Measurements from ENCODE around the gene DSCAML1.
"Not testable (repeated sequence)": the region's sequence is repeated elsewhere in the genome, so short reads cannot be mapped to it uniquely, and the experiment has no call there.

DSCAML1 gene

DNA sequence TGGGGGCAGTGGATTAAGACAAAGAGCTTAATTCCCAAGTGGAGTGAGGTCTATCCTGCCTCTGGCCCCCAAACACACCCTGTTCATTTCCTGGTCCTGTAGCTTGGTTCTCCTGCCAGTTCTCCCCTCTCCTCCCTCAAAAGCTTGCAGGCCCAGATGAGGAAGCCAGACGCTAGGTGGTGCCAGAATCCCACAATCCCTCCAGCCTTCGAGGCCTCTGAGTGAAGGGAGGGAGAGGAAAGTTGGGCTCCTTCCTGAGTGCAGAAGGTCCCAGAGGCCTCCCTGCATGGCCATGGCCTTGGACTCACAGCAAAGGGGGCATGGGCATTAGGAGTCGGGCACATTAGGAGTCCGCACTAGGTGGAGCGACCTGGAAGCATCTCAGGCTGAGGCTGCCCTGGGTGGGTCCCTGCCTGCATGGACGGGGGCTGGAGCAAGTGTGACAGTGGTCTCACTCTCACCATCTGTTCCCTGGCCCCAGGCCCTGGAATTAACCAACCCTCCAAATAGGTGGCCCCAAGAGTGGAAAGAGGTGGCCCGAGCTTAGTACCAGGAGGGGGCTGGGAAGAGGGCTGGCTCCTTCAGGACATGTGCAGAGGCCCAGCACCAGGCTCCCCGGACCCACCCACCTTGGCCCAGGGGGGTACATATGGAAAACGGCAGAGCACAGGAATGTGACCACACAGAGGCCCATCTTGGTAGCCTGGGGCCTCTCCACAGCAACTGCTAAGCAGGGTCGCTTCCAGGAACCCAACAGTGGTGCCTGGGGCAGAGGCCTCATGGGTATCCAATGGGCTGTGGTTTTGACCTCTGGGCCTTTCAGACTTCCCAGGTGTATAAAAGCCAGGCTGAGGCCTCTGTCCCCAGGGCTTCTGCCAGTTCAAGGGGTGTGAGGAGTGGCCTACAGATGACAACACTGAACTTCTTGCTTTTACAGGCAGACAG, 22.4 kb upstream of the DSCAML1 start:
- DNase-seq: peak; percentile 31 to 47

DNA sequence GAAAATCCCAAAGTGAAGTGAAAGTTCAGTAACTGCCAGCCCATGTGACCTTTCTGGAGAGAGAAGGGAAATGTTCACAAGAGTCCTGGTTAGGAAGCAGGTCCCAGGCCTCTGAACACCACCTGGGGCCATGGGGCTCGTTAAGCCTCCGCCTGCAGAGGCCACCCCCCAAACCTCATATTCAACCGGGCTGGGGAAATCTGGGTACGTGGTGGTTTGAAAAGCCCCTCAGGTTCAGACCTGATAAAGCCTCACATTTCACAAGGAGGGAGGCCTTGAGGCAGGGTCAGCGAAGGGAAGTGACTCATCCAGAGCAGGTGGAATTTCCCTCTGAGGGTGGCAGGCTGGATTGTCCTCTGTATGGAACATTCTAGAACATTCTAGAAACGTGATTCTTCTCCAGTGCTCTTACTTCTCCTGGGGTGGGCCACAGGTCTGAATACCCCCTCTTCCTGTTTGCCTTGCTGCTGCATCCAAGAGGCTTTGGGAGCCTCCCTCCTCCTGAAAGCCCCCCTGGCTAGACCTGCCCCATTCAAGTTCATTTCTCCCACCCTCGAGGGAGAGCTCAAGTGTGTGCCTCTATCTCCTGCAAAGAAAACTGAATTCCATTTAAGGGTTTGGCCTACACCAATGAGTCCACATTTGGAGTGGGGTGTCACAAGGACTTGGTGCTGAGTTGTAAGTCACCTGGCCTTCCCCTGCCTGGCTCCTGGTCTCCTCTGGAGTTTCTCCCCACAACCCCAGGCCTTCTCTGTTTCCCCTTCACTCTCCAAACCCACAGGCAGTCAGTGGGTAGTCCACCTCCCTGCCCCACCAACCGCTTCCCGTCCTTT, 21.2 kb upstream of the DSCAML1 start:
- DNase-seq: peak in 1 of 2 donors; percentile 80

DNA sequence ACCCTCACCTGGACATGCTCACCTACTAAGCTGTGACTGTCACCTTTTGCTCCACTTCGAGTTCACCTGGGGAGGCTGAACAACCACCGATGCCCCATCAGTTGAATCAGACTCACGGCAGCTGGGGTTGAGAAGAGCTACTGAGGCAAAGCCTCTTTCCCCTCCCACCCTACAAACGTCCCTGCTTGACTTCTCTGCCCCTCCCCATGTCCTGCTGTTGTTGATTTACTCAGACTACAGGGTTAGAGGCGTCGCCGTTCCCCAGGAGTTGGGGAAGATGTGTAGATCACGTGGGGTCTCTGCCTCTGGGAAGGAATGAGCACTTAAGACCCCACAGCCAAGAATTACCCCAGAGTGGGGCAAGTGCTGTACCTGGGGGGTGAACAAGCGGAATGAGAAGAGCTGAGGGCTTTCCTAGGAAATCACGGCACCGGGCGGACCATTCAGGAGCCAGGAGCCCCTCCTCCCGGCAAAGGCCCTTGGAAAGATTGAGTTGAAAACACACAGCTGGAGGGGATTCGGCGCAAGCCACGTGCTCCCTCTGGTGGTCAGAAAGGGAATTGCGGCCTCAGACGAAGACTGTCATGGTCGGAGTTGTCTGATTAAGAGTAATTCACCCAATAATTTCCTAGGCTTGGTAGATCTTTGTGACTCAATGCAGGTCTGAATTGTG, 20.5 kb upstream of the DSCAML1 start:
- DNase-seq: peak; percentile 52 to 80

DNA sequence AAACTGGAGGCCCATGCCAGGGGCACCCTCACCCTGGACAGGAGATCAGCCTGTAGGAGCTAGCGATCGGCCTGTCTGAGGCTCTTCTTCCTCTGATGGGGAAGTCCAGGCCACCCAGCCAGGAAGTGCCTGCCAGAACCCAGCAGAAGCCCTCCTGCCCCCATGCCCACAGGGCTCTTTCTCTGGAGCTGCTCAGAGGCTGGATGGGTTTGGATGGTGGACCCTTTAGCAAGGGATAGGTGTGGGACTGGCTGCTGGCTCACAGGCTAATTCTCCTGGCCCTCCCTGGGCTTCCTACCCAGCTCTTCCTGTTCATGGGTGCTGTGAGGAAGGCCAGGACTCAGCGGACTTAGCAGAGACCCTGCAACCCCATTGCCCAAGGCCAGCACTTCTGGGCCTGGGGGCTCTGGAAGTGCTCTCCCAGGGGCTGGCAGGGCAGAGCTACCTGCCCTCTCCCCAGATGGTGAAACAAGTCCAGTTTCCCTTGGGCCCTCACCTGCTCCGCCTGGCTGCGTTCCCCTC, 19.9 kb upstream of the DSCAML1 start:
- DNase-seq: peak in 1 of 2 donors; percentile 15

DNA sequence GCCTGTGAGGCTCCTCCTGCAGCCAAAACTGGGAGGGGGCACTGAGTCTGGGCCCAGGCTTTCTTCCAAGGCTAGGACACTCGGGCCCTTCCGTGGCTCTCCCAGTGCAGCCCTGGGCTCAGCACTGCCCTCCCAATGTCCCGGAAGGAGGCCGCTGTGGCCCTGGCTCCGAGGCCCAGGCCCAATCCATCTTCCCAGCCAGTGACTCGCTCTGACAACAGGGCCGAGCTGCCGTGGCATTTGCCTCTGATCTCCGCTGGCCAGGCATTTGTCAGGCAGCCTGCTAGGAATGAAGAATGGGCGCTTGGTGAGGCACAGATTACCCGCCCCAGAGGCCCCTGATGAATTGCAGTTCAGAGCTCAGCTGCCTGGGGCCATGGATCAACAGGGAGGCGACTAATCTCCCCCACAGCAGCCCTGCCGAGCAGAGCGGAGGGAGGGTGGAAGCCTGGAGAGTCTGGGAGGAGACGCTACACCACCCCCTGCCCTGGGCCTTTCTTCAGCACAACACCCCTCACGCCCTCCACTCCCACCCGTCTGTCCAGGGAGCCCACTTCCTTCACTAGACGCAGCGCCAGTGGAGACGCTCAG, 19.2 kb upstream of the DSCAML1 start:
- DNase-seq: no peak

DNA sequence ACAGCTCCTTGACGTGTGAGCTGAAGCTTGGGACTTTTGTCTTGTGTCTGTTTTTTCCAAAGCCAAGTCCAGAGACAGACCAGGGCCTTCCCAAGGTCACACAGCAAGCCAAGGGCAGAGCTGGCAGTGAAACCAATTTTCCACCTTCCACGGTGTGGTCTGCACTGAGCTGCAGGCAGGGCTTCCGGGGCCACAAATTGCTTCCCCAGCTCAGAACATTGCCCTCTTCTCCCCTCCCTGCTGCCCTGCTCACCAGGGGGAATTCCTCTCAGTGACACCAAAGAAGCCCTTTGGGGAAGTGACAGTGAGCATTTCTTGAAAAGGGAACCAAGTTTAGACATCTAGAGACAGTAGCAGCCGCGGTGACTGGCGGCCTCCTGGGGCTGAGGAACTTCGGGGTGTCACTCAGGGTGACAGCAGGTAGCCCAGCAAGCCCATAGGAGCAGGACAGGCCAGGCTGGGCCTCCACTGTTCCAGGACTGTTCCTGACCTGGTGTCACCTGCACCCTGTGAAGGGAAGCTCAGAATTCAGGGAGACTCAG, 18.3 kb upstream of the DSCAML1 start:
- peak; percentile 47 to 95 for DNase-seq

DNA sequence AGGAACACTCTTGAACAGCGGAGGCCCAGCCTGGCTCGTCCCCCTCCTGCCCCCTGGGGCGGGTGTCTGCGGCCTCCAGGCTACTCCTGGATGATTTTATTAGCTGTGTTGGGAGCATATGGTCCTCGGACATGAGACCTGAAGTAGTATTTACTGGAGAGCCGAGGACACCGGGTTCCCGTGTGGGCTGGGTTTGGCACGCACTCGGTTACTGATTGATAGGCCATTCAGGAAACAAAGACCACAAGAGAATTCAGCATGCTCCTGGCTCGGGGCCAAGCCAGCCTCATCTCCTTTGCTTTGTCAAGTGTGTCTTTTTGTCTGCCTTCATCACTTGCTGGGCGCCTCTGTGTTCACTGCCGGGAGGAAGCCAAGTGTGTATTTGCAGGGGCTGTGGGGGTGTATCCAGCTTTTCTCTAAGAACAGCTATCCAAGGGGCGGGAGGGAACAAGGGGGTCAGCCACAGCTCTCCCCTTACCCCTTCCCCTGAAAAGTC, 17.8 kb upstream of the DSCAML1 start:
- DNase-seq: peak in 1 of 2 donors; percentile 79

DNA sequence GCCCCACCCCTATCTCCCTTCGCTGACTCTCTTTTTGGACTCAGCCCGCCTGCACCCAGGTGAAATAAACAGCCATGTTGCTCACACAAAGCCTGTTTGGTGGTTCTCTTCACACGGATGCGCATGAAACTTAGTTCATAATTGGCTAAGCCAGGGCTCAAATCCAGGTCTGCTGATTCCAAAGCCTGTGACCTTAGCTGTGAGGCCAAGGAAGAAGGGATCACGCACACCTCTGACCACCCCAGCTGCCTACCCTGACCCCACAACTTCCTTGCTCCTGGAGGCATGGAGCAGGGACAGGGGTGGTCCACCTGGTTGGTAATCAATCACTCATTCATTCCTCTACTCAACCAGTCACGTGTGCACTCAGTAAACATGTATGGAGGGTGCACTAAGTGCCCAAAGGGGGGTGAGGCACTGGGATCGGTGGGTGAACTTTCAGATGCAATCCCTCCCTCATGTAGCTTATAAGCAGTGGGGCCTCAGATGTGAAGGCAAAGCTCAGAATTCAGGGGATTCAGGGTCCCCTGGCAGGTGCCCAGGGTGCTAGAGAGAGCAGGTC, 17.3 kb upstream of the DSCAML1 start:
- DNase-seq: no peak

DNA sequence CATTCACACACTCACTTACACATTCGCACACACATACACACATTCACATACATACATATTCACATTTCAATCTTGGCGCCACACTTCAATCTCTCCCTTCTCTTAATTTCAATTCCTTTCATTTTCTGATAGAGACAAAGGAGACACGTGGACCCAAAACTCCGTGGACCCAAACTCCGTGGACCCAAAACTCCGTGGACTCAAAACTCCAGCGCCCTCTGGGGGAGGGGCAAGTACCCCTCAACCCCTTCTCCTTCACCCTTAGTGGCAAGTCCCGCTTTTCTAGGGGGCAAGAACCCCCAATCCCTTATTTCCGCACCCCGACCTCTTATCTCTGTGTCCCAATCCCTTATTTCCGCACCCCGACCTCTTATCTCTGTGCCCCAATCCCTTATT, 13.0 kb upstream of the DSCAML1 start:
- DNase-seq: not testable (repeated sequence)

DNA sequence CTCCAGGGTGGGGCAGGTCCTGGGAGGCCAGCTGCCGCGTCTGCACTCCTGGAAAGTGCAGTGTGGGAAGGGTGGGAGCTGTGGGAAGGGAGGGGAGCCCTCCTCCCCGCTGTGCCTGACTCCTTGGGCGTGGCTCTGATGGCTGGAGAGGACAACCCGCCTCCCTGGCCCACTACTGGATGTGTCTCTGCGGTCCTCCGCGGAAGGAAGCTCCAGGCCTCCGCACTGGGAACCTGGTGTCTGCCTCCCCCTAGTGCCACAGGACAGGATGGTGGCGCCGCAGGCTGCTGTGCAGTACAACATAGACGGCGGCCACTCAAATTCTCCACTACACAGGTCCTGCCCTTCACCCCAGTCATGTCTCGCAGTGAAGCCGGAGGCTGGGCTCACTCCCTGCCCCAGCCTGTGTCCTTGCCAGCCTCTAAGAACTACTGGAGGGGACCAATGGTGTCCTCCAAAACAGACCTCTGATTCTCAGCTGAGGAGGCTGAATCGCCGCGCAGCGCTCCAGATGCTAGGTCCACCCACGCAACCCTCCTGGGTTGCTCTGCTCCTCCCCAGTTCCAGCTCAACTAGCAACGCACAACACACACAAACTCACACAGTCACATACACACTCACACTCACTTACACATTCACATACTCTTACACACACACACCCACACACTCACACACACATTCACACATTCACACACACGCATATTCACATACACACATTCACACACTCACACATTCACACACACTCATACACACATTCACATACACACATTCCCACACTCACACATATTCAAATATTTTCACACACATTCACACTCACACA, 12.4 kb upstream of the DSCAML1 start:
- peak; percentile 54 to 65 for DNase-seq

DNA sequence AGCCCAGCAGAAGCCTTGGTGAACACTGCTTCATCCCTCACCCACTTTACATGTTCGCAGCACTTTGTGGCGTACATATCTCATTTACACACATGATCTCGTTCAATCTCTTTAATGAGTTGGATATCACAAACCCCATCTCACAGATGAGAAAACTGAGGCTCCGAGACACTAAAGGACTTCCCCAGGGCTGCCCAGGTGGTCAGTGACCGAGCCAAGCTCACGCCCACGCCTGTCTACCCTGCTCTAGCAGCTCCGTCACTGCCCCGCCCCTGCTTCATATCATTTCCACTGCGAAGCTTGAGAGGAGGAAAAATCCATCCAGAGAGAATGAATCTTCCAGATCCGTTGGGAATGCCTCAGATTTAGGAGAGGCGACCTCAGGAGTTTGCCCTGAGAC, 11.8 kb upstream of the DSCAML1 start:
- no peak for DNase-seq

DNA sequence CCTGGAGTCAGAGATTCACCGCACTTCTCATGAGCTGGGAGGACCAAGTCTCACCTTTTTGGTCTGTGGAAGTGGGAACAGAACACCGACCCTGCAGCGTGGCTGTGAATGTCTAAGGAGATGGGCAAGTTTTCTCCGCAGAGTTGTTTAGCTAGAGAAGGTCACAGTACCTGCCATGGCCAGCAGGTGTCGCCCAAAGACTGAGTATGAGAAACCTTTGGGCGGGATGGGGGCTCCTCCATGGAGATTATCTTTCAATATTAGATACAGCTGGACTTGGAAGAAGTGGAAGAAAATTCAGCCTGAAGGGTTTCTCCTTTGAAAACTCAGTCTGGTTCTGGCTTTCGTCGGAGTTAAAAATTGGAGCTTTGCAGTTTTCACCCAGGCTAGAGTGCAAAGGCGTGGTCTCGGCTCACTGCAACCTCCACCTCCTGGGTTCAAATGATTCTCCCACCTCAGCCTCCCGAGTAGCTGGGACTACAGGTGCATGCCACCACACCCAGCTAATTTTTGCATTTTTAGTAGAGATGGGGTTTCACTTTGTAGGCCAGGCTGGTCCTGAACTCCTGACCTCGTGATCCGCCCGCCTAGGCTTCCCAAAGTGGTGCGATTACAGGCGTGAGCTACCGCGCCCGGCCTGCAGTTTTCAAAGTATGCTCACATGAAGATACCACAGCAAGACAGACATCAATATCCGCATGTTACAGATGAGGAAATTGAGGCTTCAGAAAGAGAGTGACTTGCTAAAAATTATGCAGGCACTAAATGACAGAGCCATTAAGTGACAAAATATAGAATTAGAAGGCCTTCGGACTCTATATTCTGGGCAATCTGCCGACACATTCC, 10.7 kb upstream of the DSCAML1 start:
- DNase-seq: peak; percentile 20 to 64

DNA sequence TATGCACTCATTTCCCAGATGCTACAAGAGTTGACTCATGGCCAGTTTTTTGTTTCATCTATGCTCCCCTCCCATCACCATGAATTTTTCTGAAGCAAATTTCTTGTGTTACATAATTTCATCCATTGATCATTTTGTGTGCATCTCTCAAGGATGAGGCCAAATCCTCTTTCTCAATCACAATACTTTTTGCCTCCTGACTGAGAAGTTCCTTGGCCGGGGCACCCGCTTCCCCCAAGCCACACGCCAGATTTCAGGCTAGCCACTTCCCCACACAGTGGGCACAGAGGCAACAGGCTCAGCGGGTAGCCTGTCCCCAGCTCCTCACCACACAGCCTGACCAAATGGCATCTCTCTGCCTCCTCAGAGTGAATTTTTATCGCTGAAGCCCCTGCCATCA, 9.8 kb upstream of the DSCAML1 start:
- DNase-seq: no peak

DNA sequence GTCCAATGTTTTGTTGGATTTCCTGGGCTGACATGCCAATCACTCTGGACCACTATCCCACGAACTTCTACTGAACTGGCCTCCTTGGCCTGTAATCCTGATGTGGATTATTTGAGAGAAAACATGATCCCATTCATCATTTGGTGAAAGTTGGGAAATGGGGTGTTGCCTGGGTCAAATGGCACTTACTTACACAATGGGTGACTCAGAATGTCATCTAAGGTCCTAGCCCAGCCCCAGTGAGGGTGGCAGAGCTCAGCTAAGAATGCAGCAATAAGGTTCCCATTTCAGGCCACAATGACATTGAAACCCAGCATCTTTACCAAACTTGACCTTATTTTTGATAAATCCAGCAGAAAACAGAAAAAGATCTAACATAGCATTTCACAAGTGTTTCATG, 8.0 kb upstream of the DSCAML1 start:
- no peak for DNase-seq

DNA sequence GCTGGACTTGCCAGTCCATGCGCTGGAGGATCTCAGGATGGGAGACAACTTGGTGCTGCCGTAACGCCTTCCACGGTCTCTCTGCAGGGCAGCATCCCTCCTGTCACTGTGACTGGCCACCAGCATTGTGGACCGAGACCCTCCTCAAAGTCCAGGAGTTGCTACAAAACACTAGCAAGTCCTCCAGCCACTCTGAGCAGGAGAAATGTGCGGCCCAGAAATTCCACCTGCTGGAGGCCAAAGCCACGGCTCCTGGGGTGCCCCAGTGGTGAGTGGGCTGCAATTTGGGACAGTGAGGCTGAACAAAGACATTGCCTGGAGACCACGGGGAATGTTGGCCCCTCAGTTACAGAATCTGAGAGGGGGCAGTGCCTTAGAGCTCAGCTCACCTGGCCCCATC, 6.9 kb upstream of the DSCAML1 start:
- DNase-seq: no peak

DNA sequence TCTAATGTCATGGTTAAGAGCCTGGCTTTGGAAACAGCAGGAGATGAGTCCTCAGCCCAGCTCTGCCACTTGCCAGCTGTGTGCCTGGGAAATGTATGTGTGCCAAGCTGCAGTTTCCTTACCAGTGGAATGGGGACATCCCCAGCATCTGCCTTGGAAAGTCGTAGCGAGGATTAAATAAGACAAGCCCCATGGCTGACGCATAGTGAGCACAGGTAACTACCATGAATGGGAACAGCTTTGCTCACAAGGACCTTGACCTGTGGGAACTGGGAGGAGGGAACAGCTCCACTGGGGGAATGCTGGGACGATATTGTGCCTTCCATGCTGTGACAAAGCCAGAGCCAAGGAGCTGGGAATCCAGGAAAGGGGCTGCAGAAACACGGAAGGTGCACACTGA, 2.6 kb upstream of the DSCAML1 start:
- no peak for DNase-seq

DNA sequence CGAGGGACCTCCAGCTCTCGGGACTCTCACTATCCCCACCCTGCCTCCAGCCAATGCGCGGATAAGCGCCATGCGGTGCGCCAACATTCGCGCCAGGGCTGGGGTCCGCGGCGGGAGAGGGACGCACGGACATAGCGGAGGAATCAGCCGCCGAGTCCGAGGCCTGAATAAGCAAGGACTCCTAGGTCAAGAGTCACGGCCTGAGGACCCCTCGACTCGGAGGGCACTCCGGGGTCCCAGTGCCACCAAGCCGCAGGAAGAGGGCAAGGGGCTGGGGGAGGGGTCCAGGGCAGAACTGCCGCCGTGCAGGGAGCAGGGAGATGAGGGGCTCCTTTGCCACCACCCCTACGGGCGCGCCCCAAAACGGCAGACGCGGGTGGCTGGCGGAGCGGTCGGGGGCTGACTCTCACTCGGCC, 552 bp downstream of the DSCAML1 start:
- DNase-seq: no peak

DNA sequence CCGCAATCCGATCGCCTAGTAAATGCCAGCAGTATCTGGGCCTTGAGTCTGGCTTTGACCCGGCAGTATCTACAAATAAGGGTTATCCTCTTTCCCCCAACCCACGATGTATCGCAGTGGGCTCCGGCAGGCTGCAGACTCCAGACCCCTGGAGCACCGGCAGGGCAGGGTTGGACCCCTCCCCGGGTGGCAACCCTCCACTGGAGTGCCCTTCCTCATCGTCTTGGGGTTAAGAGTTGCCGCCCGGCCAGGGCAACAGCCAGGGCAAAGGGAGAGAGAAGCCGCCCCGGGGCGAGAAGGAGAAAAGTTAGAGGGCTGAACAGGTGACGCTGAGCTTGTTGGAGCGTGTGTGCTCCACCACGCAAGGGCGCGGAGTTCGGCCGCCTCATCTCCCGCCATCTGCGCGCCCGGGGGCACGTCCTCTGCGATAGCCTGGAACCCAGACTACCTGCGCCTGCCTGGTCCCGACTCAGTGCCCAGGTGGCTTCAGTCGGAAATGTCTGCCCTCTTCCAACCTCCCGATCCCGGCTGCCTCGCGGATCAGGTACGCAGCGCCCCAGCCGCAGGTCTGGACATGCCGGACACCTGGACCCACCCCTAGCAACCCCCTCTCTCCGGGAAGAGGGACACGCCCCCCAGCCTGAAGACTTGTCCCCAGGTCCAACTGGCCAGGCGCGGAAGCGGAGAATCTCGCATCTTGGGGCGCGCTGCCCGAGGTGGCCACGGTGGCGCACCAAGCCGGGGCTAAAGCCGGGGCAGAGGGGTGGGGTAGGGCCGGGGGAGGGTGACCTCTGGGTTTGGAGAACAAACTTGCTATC, 1.2 kb downstream of the DSCAML1 start:
- DNase-seq: no peak
